Renal cortical epithelial cell (primary cell): ENCODE measurements around the gene ACSS1. TPM values are rescaled to one million over a fixed set of nuclear protein-coding genes. Genes with fewer than 3 reads are reported as not detected.
A peak's percentile ranks its signal among the peaks of the same experiment; 100 is the strongest.

Experiments
- DNase-seq: peaks from one replicate; pipeline ENCODE4 v3.0.0-alpha.2; 2011; ENCODE audit warnings: low read depth
- total RNA-seq: library from RNA; depleted of rRNA; stranded (reverse); fragments of >200 nt; gene quantifications from 2 replicates; pipeline ENCODE4 v1.2.3, GENCODE V29; 2014

Gene ACSS1
- total RNA-seq, 1 donor from 2014 or later = 11.8 TPM

DNA sequence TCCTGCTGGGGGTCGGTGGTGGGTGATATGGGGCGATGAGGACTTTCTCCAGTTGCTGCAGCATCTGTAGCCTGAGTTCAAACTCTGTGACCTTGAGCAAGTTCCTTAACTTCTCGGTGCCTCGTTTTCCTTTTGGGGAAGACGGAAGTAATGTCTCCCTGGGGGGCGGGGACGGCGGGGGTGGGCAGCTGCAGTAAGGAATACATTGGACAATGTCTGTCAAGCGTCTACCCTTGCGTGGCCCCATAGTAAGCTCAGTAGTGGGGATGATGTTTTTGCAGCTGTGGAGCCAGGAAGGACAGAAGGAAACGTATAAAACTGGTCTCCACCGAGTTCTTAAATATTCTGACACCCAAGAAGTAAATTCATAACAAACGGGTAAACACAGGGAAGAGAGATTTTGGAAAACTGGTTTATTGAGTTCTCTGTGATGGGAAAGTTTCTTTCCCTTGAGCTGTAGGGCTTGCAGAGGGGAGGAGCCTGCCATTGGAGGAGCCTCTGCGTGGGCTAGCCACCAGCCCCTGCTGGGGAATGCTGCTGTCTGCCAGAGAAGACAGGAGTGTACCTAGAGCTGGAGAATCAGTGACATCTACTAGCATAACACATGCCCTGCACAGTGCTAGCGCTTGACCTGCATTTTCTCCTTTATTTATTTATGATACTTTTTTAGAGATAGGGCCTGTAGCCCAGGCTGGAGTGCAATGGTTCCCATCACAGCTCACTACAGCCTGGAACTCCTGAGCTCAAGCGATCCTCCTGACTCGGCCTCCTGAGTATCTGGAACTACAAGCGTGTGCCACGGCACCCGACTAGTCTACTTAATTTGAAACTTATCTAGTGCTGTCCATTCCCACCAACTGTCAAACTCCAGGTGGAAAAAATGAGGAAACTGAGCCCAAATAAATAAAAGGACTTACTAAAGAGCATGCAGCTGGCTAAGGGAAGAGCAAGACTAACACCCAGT, 1.2 kb upstream of the ACSS1 start:
- no peak for DNase-seq

DNA sequence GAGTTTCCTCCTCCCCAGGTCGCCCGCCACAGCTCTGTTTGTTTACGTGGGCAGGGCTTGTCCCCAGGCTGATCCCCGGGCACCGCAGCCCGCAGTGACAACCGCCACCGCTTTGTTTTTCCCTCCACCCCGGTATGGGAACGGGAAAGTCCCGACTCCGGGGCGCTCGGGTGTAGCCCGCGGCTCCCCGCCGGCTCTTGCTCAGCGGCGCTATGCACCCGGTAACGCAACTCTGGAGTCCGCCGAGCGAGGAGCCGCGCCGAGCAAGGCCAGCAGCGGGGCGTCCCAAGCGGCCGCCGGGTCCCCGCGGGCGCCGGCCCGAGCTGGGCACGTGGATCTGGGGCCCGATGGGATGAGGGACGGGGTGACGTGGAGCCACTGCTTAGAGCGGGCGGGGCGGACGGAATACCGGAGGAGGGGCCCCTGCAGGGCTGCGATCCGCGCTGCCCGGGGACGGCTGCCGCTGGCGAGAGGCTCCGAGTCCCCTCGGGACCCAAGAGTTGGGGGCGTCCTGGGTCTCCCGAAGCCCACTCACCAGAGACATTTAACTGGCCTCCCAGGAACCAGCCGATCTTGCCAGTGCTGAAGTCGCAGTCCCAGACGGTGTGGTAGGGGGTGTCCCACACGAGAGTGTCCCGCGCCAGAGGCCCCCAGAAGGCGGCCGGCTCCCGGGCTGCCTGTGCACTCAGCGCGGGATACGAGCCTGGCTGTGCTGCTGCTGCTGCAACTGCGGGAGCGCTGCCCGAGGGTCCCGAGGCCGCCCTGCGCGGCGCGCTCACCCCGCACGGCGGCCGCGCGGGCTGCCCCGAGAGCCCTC, 497 bp downstream of the ACSS1 start:
- DNase-seq = peak; percentile 40

DNA sequence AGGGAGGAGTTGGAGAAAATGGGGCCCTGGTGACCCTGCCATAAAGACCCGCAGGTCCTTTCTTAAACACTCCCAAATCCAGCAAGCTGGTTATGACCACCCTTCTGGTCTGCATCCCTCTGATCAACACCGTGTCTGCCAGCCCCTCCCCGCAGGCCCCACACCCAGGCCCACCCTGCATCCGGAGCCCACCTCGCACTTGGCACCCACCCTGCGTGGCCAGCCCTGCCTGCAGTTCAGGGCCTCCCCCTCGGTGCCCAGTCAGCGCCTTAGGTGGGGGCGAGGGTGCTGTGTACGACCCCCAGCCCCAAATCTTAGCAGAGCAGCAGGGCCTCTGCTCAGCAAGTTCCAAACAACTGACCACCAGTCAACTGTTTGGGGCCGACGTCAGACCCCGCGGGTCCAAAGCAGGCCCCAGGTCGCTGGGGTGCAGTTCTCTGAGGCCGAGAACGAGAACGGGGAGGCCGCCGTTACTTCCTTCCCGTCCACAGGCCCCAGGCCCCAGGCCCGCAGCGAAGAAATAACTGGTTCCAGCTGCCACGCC, 1.2 kb downstream of the ACSS1 start:
- DNase-seq = no peak

DNA sequence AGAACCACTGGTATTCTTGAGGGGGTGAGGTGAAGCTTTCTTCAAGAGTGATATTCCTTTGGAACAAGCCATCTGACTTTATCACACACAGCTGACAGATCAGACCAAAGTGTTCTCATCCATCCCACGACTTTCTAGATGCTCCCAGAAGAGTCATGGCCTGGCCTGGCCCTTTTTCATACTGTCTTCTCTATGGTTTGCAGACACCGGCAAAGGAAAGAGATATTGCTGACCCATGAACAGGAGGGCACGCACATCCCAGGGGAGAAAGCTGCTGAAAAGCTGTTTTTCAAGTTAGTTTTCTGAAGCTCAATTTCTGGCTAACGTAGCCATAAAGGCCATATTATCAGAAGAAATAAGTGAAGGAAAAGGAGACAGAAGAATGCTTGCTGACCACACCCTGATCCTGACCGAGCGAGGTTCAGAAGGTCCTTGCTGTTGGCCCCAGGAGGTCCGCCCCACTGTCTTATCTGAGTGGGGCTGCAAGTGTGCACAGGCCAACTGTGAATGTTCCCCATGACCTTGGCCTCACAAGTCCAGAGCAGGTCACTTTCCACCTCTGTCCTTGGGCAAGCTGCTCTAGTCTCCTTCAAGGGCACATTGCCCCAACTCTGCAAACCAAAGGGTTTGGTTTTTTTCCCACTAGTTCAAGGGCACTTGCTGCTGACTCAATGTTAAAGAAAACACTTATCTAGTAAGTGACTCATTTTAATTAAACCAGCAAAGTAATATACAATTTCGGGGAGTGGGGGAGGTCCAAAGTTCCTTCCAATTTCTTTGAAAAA, 2.0 kb downstream of the ACSS1 start:
- peak; percentile 54 for DNase-seq

DNA sequence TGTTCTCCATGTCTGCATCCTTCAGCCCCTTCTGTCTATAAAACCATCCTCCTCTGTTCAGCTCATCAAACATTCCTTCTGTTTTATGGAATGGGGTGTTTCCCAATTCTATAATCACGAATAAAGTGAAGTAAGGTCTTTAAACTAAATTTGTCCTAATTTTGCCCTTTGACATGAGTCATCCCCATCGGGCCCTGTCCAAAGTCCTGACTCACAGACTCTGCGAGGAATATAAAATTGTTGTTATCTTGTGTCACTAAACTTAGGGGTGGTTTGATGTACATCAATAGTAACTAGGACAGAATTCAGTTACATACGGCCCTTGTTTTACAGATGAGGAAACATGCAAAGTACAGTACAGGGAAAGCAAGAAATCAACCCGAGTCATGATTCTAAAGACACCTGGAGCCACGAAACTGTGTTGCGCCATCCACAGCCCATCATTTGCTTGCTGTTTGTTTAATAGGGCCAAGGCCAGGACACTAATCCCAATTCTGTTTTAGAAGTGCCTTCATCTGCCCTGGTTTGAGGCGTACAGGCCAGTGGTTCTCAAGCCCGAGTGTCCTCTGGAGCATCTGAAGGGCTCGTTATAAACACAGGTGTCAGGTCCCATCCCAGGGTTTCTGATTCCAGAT, 2.8 kb downstream of the ACSS1 start:
- no peak for DNase-seq

DNA sequence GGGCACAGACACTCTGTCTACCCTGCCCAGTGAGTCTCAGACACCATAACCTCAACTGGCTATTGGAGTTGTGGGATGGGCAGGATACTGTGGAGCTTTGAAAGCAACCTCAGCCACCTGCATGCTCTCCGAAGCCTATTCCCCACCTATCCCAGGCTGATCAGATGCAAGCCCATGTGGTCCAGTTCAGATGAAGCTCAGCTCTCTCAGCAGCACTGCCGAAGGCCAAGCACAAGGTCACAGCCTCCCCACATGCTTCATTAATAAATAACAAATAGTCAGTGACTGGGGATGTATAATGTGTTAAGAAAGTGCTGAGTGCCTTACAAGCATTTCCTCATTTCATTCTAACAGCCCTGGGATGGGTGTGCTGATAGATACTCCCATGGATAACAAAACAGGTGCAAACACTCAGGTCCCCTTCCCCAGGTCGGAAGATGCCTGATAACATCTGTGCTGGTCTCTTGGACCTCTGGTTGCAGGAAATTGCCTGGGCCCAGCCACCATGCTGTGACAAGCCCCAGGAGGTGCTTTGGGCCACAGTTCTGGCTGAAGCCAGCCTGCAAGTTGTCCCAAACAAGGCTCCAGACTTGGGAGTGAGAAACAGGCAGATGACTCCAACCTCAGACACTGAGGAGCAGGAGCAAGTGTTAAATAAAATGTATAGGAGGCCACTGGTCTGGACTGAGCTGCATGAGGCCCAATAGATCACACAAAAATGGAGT, 3.7 kb downstream of the ACSS1 start:
- peak; percentile 77 for DNase-seq

DNA sequence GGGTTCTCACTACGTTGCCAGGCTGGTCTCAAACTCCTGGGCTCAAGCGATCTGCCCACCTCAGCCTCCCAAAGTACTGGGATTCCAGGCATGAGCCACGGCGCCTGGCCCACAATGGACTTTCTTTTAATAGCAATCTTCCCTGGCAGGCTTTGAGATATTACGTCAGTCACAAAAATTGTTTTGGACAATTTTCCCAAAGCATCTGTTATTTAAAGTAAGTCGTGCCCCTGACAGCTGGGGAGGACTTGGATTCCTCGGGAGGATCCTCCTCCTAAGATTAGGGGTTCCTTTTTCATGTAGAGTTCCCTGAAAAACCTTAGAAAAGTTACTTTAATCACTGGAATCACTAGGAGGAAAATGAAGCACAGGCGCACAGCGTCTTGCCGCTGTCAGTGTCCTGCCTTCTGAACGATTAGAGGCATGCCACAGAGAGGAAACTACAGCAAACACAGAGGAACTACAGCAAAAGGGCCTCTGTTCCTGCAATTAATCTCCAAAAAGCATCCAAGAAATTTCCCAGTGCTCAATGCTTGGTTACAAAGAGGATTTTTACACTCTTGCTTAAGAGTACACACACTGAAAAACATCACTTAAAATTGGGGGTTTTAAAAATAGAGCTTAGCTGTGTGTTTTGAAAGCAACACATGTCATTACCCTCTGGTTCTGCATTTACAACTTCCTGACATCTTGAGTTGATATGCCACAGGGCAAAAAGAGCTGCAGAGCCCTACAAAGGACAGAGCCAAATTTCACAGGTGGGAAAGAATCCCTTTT, 4.5 kb downstream of the ACSS1 start:
- no peak for DNase-seq

DNA sequence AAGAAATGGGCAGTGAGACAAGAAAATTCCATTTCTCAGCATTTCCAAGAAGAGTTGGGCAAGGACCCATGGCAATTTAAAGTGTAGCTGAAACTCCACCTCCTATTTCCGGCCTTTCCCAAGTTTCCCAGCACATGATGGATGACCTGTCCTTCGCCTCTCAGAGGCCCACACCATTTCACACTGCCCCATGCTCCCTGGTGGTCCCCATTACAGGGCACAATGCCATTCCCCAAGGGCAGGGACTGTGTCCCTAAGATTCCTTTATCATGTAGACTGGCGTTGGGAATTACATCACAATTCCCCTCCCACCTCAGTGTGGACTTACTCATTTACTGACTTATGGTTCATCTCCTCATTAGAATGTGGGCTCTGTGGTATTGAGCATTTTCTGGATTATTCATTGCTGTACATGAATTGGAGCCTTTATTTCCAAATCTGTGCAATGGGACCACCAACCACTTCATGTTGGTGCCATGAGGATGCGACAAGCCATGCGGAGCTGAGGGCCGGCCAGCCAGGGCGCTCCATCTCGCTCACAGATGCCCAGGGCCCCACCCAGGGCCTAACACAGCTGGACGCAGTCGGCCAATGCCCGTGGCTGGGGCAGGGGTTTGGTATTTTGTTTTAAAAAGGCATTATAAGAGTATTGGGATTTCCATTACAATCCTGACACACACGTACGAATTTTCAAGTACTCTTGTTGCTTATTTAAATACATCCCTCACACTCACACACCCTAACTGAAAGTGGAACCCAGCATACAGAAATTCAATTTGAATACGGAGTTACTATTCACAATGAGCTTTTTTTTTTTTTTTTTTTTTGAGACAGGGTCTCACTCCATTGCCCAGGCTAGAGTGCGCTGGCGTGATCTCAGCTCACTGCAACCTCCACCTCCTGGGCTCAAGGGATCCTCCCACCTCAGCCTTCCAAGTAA, 5.4 kb downstream of the ACSS1 start:
- peak; percentile 70 for DNase-seq

DNA sequence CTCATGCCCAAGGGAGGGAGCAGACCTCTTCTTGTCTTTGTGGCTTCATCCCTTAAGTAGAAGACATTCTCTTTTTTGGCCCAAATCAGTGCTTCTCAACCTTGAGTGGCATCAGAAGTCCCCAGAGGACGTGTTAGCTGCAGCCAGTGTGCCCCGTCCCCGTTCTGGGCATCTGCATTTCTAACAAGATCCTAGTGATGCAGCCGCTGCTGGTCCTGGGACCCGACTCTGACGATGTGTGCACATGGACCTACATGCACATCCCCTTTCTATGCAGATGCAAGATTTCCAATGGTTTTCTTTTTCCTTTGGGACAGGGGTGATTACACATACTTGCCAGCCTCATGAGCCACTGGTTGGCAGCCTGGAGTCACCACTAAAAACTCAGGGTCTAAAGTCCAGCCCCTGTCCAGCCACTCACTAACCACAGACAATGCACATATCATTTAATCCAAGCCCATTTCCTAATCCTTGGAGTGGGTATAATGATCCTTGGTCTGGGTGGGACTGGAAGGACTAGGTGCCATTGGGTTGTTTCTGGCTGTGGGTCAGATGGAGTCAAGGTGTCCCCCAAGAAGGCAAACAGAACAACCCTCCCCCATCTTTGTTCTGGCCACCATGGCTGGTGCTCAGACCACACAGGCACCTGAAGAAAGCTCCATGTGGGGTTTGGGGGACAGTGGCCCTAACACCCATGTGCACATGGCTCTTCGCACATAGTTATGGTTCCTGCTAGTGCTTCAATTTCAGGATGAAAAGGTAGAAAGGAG, 6.4 kb downstream of the ACSS1 start:
- DNase-seq = peak; percentile 49

DNA sequence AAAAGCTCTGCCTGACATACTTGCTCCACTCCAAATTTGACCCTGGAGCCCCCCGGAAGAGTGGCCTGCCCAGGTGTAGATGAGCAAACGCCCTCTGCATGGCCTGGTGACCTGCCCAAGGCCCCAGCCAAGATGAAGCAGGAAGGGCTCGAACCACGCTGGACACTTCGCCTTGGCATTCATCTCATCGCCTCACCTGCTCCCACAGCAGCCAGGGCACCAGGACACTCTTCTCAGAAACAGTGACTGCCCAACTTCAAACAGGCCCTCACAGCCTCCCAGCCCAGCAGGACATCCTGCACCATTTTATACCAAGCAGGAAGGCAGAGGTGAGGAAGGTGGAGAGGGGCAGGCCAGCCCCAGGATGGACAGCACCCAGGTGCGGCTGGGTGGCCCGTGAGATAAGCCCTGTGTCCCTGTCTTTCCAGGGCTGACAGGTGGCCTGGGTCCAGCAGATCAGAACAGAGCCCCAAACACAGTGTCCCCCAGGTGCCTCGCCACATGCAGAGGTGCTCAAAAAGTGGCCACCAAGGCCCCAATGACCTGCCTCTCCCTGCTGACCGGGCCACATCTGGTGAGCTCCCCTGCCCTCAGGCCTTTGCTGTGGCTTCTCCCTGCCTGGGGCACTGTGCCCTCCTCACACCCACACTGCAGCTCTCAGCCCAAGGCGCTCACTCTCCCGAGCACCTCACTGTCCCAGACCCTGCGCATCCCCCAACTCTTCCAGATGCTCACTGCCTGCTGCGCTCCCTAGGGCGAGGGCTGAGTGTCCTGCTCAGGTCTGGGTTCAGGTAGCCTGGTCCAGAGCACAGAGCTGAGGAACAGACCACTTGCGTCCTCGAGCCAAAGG, 7.2 kb downstream of the ACSS1 start:
- DNase-seq = no peak

DNA sequence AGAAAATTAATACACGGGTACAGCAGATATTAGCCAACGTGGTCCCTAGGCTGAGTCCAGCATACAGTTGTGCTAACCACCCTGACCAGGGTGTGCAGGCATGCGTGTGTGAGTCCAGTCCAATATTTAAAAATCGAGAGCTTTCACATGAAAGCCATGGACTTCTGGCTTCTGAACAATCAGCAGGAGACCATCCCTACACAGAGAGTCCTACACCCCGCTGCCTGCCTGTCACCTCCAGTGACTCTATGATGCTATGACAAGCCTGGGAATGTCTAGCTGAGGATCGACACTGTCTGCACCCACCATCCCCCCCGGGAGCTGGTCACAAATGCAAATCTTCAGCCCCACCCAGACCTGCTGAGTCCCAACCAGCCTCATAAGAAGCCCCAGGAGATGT, 7.9 kb downstream of the ACSS1 start:
- DNase-seq = no peak

DNA sequence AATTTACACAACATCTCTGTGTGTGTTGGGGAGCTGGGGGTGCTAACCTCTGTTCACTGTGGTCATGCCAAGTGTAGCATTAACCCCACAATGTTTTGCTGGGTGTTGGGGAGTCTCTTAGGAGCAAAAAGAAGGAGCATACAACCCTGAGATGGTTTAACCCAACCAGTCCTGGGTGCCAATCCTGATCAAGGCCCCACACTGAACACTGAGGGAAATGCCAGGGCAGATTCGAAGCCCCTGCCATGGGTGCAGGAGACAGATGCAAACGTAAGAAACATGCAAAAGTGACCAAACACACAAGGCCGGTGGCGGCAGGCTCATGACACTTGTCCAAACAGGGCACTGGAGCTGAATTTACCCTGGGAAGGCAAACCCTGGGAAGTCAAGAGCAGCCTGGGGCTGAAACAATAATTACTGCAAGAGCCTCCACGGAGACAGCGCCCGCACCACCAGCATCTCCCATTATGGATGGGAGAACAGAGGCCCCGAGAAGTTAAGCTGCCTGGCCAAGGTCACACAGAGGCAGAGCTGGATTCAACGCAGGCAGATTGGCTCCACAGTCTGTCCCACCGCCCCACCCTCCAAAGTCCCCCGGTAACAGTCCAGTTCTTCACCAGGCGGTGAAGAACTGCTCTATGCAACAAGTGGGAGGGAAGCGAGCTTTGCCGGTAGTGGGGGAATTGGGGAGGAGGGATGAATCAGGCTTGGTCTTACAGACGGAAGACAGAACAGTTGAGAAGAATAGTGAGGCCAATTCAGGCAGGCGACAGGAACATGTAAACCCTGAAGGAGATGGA, 8.5 kb downstream of the ACSS1 start:
- no peak for DNase-seq

DNA sequence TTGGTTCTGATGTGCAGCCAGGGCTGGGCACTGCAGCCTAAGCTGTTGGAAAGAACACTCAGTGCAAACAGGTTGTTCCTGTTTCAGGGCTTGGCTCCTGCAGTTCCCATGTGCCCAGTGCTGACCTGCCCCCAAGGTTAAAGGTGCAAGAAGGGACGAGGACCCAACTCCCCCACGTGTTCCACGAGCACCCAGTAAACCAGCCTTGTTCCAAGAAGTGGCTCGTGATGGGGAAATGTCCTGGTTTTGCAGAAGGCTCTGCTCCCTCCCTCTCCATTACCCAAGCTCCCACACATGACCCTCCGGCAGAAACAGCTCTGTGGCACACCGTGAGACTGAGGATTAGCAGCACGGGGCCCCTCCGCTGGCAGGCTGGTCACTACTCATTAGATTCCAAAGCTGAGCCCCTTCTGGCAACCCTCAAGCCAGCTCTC, 9.4 kb downstream of the ACSS1 start:
- no peak for DNase-seq

DNA sequence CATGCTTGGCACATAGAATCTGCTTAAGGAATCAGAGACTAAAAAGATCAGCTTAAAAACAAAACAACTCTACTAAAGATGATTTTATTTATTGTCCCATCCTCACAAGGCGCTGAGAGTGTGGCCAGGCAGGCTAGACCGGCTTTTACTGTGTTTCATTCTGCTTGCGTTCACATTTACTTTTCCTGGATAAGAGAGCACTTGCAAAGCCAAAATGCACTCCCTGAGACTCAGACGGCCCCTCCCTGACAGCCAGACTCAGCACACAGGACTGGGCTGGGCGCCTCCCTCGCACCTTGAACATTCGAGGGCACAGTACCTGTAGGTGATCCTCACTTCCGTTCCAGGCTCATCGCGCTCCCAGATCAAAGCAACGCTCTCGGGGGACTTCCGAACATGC, 10.2 kb downstream of the ACSS1 start:
- no peak for DNase-seq

DNA sequence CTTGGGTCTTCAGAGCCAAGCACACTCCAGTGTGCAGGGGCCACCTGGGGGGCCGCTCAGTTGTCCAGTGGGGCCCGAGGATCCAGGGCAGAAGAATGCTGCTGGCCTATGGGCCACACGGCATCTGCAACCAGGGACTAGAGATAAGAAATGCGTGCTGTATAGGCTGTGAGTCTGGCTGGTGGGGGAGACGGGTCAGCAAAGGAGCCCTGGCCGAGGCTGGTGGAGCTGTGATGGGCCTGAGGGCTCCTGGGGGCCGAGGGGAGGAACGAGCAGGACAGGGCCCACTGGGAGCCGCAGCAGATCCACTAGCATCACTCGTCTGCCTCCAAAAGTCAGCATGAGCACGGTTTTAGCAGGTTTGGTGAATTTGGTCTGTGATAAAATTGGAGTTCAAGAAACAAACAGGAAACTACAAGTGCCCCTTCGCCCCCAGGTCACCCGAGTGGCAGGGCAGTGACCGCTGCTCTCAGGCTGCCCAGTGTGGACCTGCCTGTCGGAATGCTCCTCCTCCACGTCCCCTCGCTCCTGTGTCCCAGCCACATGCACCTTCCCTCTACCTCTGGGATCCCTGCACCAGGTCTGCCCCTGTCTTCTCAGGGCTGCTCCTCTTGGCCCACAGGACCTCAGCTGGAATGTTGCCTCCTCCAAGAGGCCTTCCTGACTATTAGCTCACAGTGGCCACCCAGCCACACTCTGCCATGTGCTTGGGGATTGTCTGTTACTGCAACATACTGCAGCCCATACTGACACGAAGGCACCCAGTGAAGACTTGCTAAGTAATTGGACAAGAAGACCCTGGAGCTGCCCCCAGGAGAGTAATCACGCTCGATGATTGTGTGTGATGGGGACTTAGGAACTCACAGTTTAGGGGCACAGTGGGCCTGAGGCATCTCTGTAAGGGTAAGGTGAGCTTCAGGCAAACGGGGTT, 10.9 kb downstream of the ACSS1 start:
- DNase-seq = no peak
